A549 (cell line): Measurements from ENCODE around the gene MT1A. TPM values are rescaled to one million over a fixed set of nuclear protein-coding genes. Genes with fewer than 3 reads are reported as not detected.

Experiments used
- ATAC-seq, 2 experiments: fragments of 200-7000 bp in 1 of 2; fragments of >200 bp in 1 of 2; cut with Nextera tagmentation in 1 of 2; cut with Tn5 transposase in 1 of 2; 3 replicates each; pipeline versions ENCODE4 v1.8.0 to v1.9.1; 2018 to 2020; ENCODE audit warnings: mild to moderate bottlenecking in 1 of 2, moderate library complexity in 1 of 2
- CTCF ChIA-PET: fragments of 300-600 bp; sonication (Branson Sonifier 250); formaldehyde crosslinking; extraction: SDS; loops from one replicate; lab custom pipeline; 2021; ENCODE audit warnings: antibody characterized with exemption, inconsistent platforms; lab: Yijun Ruan, JAX
- POLR2A ChIA-PET: fragments of 350-600 bp; formaldehyde crosslinking; extraction: SDS; loops from one replicate; lab custom pipeline; 2021; ENCODE audit warnings: antibody characterized with exemption, inconsistent platforms; lab: Yijun Ruan, JAX
- DNase-seq, 2 experiments: peaks; one replicate each; pipeline versions ENCODE4 v3.0.0 to v3.0.0-alpha.2; 2011 to 2016; ENCODE audit warnings: low read depth in 1 of 2, low spot score in 1 of 2
- FAIRE-seq: peaks from 2 replicates; lab custom pipeline; 2011; peaks lifted over from hg19 to GRCh38; lab: Jason Lieb, UNC
- H3K27ac ChIP-seq, 2 experiments: fragments of >200 bp; sonication (Bioruptor Twin); formaldehyde crosslinking; 3 replicates each; pipeline ENCODE4 v1.5.1; 2016 to 2017
- H3K4me1 ChIP-seq: fragments of >200 bp; sonication (Bioruptor Twin); formaldehyde crosslinking; 3 replicates; pipeline ENCODE4 v1.6.1; 2016
- H3K4me2 ChIP-seq: fragments of >200 bp; sonication (Bioruptor Twin); formaldehyde crosslinking; 3 replicates; pipeline ENCODE4 v1.6.1; 2016
- H3K4me3 ChIP-seq: fragments of >200 bp; sonication (Bioruptor Twin); formaldehyde crosslinking; 3 replicates; pipeline ENCODE4 v1.5.1; 2016
- H3K9me3 ChIP-seq: fragments of >200 bp; sonication (Bioruptor Twin); formaldehyde crosslinking; 3 replicates; pipeline ENCODE4 v1.6.1; 2016
- BHLHE40 ChIP-seq: IDR thresholded peaks from 2 replicates; pipeline ENCODE4 v1.6.1; 2012; ENCODE audit warnings: low read depth, low read length, inconsistent platforms
- CEBPB ChIP-seq, 2 experiments: fragments of >200 bp in 1 of 2; sonication (Bioruptor Twin) in 1 of 2; formaldehyde crosslinking in 1 of 2; IDR thresholded peaks; 2 replicates each; pipeline ENCODE4 v1.6.1; 2012 to 2016
- CHD2 ChIP-seq: fragments of 150-350 bp; IDR thresholded peaks from 2 replicates; pipeline ENCODE4 v1.6.1; 2014; ENCODE audit warnings: low read length; ENCODE audit not compliant: partially characterized antibody
- CHD4 ChIP-seq: fragments of 200-600 bp; sonication (generic); IDR thresholded peaks from 2 replicates; pipeline ENCODE4 v1.6.1; 2016; ENCODE audit warnings: antibody characterized with exemption, mild to moderate bottlenecking, borderline replicate concordance
- E2F6 ChIP-seq: IDR thresholded peaks from 2 replicates; pipeline ENCODE4 v1.6.1; 2012; ENCODE audit warnings: low read depth, borderline replicate concordance
- EHF ChIP-seq: fragments of 250-450 bp; sonication (Bioruptor Pico); IDR thresholded peaks from 2 replicates; pipeline ENCODE4 v1.5.0; 2020; ENCODE audit warnings: mild to moderate bottlenecking
- EP300 ChIP-seq, 2 experiments: fragments of >200 bp; sonication (Bioruptor Twin); formaldehyde crosslinking; IDR thresholded peaks; 2 replicates in 1 of 2; 3 replicates in 1 of 2; pipeline ENCODE4 v1.6.1; 2016 to 2017
- FOSB ChIP-seq: fragments of 250-450 bp; sonication (Bioruptor Pico); IDR thresholded peaks from 2 replicates; pipeline ENCODE4 v1.5.0; 2020; ENCODE audit warnings: mild to moderate bottlenecking, moderate library complexity
- GATA3 ChIP-seq: IDR thresholded peaks from 2 replicates; pipeline ENCODE4 v1.6.1; 2012; ENCODE audit warnings: borderline replicate concordance
- JUNB ChIP-seq: fragments of >200 bp; sonication (Bioruptor Twin); formaldehyde crosslinking; IDR thresholded peaks from 2 replicates; pipeline ENCODE4 v1.6.1; 2016
- KDM1A ChIP-seq: fragments of 200-600 bp; sonication (generic); IDR thresholded peaks from 2 replicates; pipeline ENCODE4 v1.6.1; 2016; ENCODE audit warnings: low read depth, mild to moderate bottlenecking
- KDM5A ChIP-seq: fragments of 200-600 bp; sonication (generic); IDR thresholded peaks from 2 replicates; pipeline ENCODE4 v1.6.1; 2016; ENCODE audit warnings: antibody characterized with exemption, mild to moderate bottlenecking
- NPAS2 ChIP-seq: fragments of 250-450 bp; sonication (Bioruptor Pico); IDR thresholded peaks from 2 replicates; pipeline ENCODE4 v1.8.0; 2022; ENCODE audit warnings: mild to moderate bottlenecking, moderate library complexity, borderline replicate concordance
- NR3C1 ChIP-seq: fragments of >200 bp; sonication (Bioruptor Twin); formaldehyde crosslinking; IDR thresholded peaks from 3 replicates; pipeline ENCODE4 v1.6.1; 2017
- PHF8 ChIP-seq: fragments of 200-600 bp; sonication (generic); IDR thresholded peaks from 2 replicates; pipeline ENCODE4 v1.6.1; 2016; ENCODE audit warnings: low read depth, mild to moderate bottlenecking, antibody characterized with exemption, moderate library complexity, borderline replicate concordance
- POLR2A ChIP-seq: IDR thresholded peaks from 2 replicates; pipeline ENCODE4 v1.6.1; 2012; ENCODE audit warnings: mild to moderate bottlenecking, low read length
- POLR2AphosphoS2 ChIP-seq: conservative IDR thresholded peaks from 2 replicates; pipeline ENCODE4 v1.6.1; 2012; ENCODE audit warnings: low read length, improper control_type of control experiment, inconsistent platforms
- RFX5 ChIP-seq: fragments of 450-650 bp; IDR thresholded peaks from 2 replicates; pipeline ENCODE4 v1.7.1; 2014; ENCODE audit warnings: antibody characterized with exemption, mild to moderate bottlenecking, moderate library complexity
- RNF2 ChIP-seq: fragments of 200-600 bp; sonication (generic); IDR thresholded peaks from 2 replicates; pipeline ENCODE4 v1.6.1; 2016; ENCODE audit warnings: low read depth, mild to moderate bottlenecking, antibody characterized with exemption, moderate library complexity, borderline replicate concordance
- TP53 ChIP-seq: fragments of 250-450 bp; sonication (Bioruptor Pico); IDR thresholded peaks from 2 replicates; pipeline ENCODE4 v1.5.0; 2021; ENCODE audit warnings: mild to moderate bottlenecking, moderate library complexity
- ZC3H11A ChIP-seq: fragments of 450-650 bp; IDR thresholded peaks from 2 replicates; pipeline ENCODE4 v1.6.1; 2014; ENCODE audit warnings: antibody characterized with exemption, mild to moderate bottlenecking
- ZSCAN20 ChIP-seq: fragments of 250-450 bp; sonication (Bioruptor Pico); IDR thresholded peaks from 2 replicates; pipeline ENCODE4 v1.8.0; 2022; ENCODE audit warnings: mild to moderate bottlenecking, moderate library complexity
- WGBS: methylation state at CpG from one replicate; pipeline ENCODE4 v1.1.6; 2017; ENCODE audit errors: missing lambda C conversion rate; 5-methylcytosine and 5-hydroxymethylcytosine counted together
- polyA plus RNA-seq, 4 experiments: library from polyadenylated mRNA; depleted of rRNA in 3 of 4; stranded (reverse); fragments of >200 nt; fragmentation: RNase III in 1 of 4; extraction: RNeasy Plus Mini Kit Qiagen cat#74134 plus additional on column Dnase treatment in 1 of 4; gene quantifications; 2 replicates in 3 of 4; 3 replicates in 1 of 4; pipeline ENCODE4 v1.2.3, GENCODE V29; 2011 to 2017
- TF ChIP-seq, protein P1 (sequence below): fragments of 150-350 bp; IDR thresholded peaks from 2 replicates; pipeline ENCODE4 v1.6.1; 2014; ENCODE audit warnings: low read depth, mild to moderate bottlenecking, low read length

Gene MT1A
- polyA plus RNA-seq, 2 of the 4 experiments (the other 2 are of a cell fraction) = 5.3 to 12.8 TPM

GRCh38 chr16:56617212-56618085 is 21.0 kb upstream of the MT1A start:
- no peak for DNase-seq
- no peak overlapping the region for H3K4me3 ChIP-seq
- H3K27ac ChIP-seq = 0 out of 6 replicates have a peak overlapping the region, but pooled peaks of 1 of the 2 experiments have one; percentile 11
- no peak overlapping the region for H3K4me2 ChIP-seq
- POLR2A ChIA-PET = no interaction called here
- H3K9me3 ChIP-seq = no peaks in the 10 kb centered on the region
- H3K4me1 ChIP-seq = peaks cover 18% of the 10 kb centered on the region
- WGBS = 88% methylated on average over 41 of the region's 41 CpGs
- TF ChIP-seq ZC3H11A (no peak), EHF (CRISPR knock-in tag) (no peak), POLR2A (no peak)
- TF ChIP-seq, all 56 proteins: peak for 0
- FAIRE-seq = no peak
- CTCF ChIA-PET = interaction anchor here (1.1 to 19.7 kb wide), 4 partner anchors 9 to 28 kb away, joined by 3 to 340 read pairs (median 9); partner anchors contain the start of genes MT1A, MT1B, MT1F and MT2A
- ATAC-seq = no peak; a peak in 1 of 6 replicates

- Histone ChIP-seq H3K27ac (no peak overlapping the region), H3K4me1 (peaks cover 18% of the 10 kb centered on the region), H3K4me2 (no peak overlapping the region), H3K9me3 (no peaks in the 10 kb centered on the region), H3K4me3 (no peak overlapping the region)
- ATAC-seq (no peak; a peak in 1 of 6 replicates), FAIRE-seq (no peak), DNase-seq (no peak)
- TF ChIP-seq KDM5A = no peak
- TF ChIP-seq PHF8 = no peak
- TF ChIP-seq RFX5 = no peak
- TF ChIP-seq JUNB = no peak
- TF ChIP-seq NR3C1 = no peak
- no peak for TF ChIP-seq GATA3
- TF ChIP-seq KDM1A = no peak
- no peak for TF ChIP-seq FOSB (CRISPR knock-in tag)
- no peak for TF ChIP-seq POLR2AphosphoS2
- TF ChIP-seq E2F6 = no peak
- no peak for TF ChIP-seq ZSCAN20
- TF ChIP-seq, protein P1, sequence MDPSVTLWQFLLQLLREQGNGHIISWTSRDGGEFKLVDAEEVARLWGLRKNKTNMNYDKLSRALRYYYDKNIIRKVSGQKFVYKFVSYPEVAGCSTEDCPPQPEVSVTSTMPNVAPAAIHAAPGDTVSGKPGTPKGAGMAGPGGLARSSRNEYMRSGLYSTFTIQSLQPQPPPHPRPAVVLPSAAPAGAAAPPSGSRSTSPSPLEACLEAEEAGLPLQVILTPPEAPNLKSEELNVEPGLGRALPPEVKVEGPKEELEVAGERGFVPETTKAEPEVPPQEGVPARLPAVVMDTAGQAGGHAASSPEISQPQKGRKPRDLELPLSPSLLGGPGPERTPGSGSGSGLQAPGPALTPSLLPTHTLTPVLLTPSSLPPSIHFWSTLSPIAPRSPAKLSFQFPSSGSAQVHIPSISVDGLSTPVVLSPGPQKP = no peak
- no peak for TF ChIP-seq CHD2
- TF ChIP-seq CEBPB (IDR thresholded peaks at IDR 0.05) = no peak
- no peak for TF ChIP-seq BHLHE40
- no peak for TF ChIP-seq NPAS2 (CRISPR knock-in tag)
- TF ChIP-seq RNF2 = no peak
- TF ChIP-seq TP53 (CRISPR knock-in tag) = no peak
- no peak for TF ChIP-seq CHD4
- TF ChIP-seq EP300 (IDR thresholded peaks at IDR 0.05) = no peak
- ChIA-PET CTCF (interaction anchor here (0.9 to 19.7 kb wide), 5 partner anchors 9 to 84 kb away, joined by 3 to 340 read pairs (median 4); partner anchors contain the start of genes MT1A, MT1B, MT1F and MT2A), POLR2A (interaction anchor here (1.2 kb wide), 1 partner anchor 10 kb away, joined by 7 read pairs; the partner anchor contains the start of gene MT2A)
- 74% methylated on average over 6 of the region's 6 CpGs for WGBS
These were observed 20.3 kb upstream of the MT1A start for GRCh38 chr16:56618138-56618537.
